Hippocampal formation (tissue), 2 donors: Measurements from ENCODE around the gene RASL10B.
"Not testable (repeated sequence)": the region's sequence is repeated elsewhere in the genome, so short reads cannot be mapped to it uniquely, and the experiment has no call there.

Experiments used
- DNase-seq, 2 donors: peaks; one replicate each; lab custom pipeline; 2025; lab: John Stamatoyannopoulos, UW

Gene RASL10B

GRCh38 chr17:35731239-35731916, at the start of gene RASL10B:
RASL10B (plus strand) TSS chr17:35731639; CDS start chr17:35735185, 3,546 bp downstream.
- peak; percentile 19 to 20 for DNase-seq

DNA sequence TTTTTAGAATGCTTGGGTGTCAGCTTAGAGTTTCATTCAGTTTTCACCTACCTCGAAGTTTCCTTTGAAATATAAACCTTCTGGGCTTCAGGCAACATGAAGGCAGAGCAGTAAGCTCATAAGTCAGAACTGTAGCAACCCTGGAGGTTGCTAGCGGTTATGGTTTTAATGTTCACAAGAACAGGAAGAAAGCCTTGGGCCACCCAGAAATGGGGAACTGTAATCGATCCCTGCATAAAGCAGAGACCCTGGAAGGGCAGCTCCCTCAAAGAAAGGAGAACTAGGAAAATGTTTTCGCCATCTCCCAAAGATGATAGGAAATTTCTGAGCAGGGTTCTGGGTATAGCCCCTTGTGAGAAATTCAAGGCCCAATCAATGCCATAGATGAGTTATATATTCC, 47.8 kb upstream of the RASL10B start:
- DNase-seq = no peak

DNA sequence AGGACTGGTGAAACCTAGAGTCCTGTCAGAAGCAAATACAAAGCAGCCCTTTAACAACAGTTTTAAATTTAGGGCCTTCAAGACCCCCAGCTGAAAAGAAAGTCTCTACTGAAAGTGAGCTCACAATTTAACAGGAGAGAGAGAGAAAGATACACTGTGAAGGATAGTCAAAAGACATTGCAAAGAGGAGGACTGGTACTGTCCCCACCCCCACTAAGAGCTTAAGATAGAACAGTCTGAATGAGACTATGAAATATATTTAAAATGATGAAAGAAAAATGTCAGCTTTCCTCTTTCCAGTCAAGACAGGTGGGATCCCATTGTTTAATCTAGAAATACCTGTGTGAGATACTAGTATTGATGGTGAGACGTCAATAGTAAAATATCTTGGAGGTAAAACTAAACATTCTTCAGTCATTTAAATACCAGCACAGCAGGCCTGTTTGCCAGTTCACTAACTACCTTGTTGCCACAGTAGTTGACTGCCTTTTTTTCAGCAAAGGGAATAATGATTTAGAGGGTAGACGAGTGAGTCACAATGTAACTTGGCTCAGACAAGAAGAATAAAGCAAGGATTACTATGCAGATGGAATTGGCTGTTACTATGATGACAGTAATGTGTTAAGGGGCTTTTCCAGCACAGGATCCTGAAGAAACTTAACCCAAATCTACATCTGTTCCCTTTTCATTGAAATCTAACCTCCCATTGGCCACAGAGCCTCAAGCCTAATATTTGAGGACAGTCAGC, 47.2 kb upstream of the RASL10B start:
- no peak for DNase-seq

DNA sequence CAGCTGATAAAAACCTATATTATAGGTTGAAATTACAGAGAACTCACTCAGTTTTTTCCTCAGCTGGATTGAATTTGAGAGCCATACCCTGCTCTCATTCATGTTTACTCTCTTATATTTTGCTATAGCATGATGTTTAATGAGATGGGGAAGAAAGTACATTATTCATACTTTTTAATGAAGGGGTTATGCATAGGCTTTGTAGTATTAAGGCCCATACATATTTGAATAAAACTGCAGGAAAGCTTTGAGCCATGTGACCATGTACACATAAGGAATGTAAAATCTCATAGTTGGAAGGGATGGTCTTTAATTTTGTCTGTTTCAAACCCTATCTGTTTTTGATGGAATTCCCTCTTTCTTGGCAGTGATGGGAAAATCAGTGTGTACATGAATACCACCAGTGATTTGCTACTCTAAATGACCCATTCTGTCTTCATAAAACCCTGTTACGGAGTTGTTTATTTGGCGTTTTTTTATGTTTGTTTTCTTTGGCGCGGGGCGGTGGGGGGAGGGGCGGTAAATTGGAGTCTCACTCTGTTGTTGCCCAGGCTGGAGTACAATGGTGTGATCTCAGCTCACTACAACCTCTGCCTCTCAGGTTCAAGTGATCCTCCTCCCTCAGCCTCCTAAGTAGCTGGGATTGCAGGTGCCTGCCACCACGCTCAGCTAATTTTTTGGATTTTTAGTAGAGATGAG, 38.8 kb upstream of the RASL10B start:
- DNase-seq = no peak

- DNase-seq = no peak
Measured at GRCh38 chr17:35693662-35694061, 37.8 kb upstream of the RASL10B start.

- DNase-seq = no peak
Measured at GRCh38 chr17:35694906-35695305, 36.5 kb upstream of the RASL10B start.

- DNase-seq = no peak
Measured at GRCh38 chr17:35695613-35696012, 35.8 kb upstream of the RASL10B start.

- DNase-seq = no peak
Measured at GRCh38 chr17:35698800-35699199, 32.6 kb upstream of the RASL10B start.

- DNase-seq = no peak
Measured at GRCh38 chr17:35700150-35700549, 31.3 kb upstream of the RASL10B start.

GRCh38 chr17:35701491-35701890, 29.9 kb upstream of the RASL10B start:
- no peak for DNase-seq

DNA sequence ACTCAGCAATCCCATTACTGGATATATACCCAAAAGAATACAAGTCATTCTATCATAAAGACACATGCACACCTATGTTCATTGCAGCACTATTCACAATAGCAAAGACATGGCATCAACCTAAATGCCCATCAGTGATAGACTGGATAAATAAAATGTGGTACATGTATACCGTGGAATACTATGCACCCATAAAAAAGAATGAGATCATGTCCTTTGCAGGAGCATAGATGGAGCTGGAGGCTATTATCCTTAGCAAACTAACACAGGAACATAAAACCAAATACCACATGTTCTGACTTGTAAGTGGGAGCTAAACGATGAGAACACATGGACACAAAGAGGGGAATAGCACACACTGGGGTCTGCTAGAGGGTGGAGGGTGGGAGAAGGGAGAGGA, 28.1 kb upstream of the RASL10B start:
- not testable (repeated sequence) for DNase-seq

- DNase-seq = no peak
Measured at GRCh38 chr17:35705230-35705629, 26.2 kb upstream of the RASL10B start.

- DNase-seq = no peak
Measured at GRCh38 chr17:35705705-35706104, 25.7 kb upstream of the RASL10B start.

- DNase-seq = no peak
Measured at GRCh38 chr17:35708149-35708548, 23.3 kb upstream of the RASL10B start.

DNA sequence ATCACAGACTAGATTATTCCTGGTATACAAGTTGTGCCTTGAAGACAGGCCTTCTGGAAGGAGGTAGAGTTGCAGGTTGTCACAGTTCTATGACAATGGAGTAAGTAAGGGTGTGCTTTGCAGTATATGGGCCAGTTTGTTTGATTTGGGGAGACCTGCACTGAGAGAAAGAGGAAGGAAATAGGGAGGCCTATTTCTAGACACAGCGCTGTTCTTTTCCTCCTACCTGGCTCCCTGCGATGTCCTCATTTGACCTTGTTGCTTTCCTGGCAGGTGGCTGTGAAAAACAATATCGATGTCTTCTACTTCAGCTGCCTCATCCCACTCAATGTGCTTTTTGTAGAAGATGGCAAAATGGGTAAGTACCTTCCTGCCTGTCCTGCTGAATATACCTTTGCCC, 22.5 kb upstream of the RASL10B start:
- no peak for DNase-seq

DNA sequence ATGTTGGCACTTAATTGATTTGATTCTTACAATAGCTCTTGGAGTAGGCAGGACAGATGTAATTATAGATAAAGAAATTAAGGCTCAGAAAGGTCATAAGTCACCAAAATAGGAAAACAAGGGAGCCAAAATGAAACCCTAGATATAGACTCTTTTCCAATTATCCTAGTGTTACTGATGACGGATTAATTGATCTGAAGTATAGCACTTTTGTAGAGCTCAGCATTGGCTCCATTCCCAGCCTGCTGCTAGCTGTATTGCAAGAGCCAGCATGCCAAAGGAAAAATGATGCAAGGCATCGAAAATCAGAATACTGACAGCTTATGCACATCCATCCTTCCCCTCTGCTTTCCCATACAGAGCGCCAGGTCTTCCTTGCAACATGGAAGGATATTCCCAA, 21.6 kb upstream of the RASL10B start:
- no peak for DNase-seq

DNA sequence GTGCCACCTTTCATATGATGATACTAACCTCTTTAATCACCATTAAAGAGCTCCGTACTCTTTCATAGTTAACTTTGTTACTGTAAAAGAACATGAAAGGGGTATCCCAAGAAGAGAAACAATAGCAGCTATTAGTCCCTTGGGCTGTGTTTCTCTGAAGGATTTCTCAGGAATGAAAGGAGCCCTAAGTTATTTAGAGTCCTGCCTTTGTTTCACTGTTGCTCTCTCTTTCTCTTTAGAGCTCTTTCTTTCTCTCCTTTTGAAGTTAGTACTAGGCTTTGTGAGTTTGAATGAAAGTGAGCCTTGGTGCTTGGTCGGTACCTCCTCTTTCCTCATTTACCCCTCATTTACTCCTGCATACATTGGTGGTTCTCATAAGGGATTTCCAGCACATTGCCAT, 20.5 kb upstream of the RASL10B start:
- no peak for DNase-seq

DNA sequence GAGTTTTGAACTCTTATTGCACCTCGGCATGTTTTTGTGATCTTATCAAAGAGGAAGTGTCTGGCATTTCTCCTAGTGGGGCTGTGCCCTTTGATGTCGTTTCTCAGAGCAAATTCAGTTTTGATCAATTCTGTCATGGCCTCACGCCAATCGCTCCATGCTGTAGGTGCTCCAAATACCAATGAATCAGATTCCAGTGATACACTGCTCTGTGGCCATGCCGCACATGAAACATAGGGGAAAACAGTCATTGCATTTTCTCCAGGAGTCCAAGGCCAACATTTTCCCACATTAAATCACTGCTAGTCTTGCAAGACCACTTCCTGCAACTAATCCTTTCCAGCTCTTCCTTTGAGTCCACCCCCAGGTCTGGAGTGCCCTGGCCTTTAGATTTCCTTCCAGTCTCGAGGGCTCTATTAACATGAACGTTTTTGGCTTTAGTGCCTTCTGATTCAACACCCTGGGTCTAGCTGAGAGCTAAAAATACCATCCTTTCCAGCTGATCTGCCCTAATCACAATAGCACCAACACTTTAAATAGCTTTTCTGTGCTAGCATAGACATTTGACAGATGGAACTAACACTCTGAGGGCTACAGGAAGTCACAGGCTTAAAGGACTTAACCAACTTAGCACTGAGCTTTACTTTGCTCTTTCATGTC, 18.2 kb upstream of the RASL10B start:
- no peak for DNase-seq

- DNase-seq = no peak
Measured at GRCh38 chr17:35714988-35715387, 16.5 kb upstream of the RASL10B start.

- DNase-seq = no peak
Measured at GRCh38 chr17:35715416-35715815, 16.0 kb upstream of the RASL10B start.

DNA sequence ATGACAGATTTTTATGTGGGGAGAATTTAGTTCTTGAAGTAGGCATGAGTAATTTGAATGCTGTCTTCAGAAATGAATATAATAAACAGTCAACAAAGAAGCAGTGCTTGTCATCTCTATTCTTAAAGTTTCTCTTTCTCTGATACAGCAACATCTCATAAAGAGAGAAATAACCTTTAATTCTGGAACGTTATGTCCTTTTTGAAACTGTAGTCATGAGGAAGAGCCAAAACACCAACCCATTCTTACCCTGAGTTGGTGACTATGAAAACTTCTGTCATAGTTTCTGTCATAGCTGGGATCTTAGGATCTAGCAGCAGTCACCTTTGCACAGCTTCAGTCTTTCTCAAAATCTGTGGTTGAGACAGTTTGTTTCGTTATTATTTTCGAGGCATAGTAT, 15.3 kb upstream of the RASL10B start:
- DNase-seq = no peak

DNA sequence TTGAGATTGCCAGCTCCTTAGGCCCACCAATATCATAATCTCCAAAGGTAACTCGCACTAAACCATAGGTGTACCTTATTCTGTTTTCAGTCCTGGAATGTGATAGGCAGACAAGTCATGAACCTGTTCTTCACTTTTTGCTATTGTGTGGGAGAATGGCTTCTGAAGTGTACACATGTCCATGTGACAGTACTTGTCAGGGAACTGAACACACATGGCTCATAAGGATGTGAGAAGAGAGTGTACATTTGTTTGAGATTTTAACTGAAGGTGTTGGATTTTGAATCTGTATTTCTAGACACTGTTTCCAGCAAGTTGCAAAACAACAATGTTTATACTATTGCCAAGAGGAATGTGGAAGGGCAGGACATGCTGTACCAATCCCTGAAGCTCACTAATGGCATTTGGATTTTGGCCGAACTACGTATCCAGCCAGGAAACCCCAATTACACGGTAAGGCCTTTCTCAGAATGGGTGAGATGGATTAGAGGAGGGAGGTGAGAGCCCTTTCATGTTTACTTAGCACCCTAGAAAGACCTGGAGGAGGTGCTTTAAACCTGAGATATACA, 14.5 kb upstream of the RASL10B start:
- no peak for DNase-seq
